GM18868 (cell line): ENCODE measurements around the gene ZZZ3.
"Not testable (repeated sequence)": the region's sequence is repeated elsewhere in the genome, so short reads cannot be mapped to it uniquely, and the experiment has no call there.

Source experiments
- ATAC-seq: cut with Tn5 transposase; IDR thresholded peaks from one replicate; pipeline ENCODE4 v1.9.1; 2021; ENCODE audit warnings: mild to moderate bottlenecking, moderate library complexity; ENCODE audit not compliant: unreplicated experiment

Gene ZZZ3

DNA sequence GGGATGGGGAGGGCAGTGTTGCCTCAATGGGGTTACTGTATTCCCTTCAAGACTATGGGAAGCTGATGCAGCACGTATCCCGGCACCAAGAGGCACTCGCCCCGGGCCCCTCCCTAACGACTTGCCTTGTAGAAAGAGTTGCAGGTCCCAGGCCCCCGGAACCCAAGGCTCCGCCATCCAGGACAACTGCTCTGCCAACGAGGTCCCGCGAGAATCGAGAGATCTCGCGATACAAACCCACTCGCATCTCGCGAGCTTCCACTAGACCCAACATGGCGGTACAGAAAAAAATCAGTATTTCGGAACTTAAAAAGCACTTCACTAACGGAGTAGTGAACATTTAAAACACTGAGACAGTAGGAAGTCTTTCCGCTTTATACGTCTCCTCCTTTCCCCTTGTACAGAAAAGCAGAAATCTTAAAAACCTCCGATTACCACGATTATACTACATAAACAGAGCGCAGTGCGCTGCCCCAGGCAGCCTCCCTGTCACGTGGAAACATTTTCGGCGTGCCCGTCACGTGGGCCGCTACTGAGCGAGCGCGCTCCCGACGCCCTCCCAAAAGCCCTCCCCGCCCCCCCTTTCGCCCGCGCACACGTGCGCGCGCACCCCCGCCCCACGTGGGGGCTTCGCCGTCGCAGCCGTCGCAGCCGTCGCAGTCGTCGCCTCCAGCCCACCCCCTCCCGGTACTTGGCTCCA is at the start of gene ZZZ3:
ZZZ3 (minus strand) TSS at position 199 of the 700 bp plus-strand sequence. CDS start 49,304 bp downstream, outside the sequence.
- ATAC-seq, result peak; percentile 71

DNA sequence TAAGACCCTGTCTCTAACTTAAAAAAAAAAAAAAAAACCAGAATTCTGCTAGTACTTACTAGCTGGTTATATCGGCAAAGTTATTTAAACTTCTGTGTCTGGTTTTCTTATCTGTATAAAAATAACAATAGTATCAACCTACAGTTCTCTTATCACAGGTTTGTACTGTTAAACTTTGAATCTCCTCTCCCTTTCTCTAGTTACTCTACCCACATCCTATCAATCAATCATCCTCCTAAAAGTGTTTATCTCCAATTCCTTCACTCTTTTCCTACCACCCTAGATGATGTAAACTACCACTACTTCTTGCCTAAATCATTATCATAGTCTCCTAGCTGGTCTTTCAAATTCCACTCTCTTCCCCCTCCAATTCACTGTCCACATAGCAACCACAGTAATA is 49.6 kb upstream of the ZZZ3 start:
- no peak for ATAC-seq

DNA sequence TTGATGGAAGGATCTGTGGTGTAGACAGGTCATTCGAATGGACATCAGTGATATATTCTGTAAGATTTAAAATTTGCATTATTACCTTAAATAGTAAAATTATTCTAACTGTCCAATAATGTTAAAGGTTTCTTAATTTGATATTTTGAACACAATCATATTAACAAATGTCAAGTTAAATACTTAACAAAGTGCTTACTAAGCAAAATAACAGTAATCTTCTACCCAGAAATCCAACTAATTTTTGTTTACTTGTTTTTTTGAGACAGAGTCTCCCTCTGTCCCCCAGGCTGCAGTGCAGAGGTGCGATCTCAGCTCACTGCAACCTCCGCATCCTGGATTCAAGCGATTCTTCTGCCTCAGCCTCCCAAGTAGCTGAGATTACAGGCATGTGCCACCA is 43.2 kb upstream of the ZZZ3 start:
- ATAC-seq, result no peak

GRCh38 chr1:77718181-77718580 is 35.7 kb upstream of the ZZZ3 start:
- ATAC-seq, result no peak

DNA sequence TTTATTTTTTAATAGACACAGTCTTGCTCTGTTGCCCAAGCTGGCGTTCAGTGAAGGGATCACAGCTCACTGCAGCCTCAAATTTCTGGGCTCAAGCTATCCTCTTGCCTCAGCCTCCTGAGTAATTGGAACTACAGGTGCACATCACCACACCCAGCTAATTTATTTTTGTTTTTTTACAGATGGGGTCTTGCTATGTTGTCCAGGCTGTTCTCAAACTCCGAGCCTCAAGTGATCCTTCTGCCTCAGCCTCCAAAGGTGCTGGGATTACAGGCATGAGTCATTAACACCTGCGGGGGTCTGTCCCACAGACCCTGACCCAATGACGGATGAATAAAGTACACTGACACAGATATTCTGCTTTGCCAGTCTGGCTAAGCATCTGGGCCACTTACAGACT is 33.6 kb upstream of the ZZZ3 start:
- no peak for ATAC-seq

DNA sequence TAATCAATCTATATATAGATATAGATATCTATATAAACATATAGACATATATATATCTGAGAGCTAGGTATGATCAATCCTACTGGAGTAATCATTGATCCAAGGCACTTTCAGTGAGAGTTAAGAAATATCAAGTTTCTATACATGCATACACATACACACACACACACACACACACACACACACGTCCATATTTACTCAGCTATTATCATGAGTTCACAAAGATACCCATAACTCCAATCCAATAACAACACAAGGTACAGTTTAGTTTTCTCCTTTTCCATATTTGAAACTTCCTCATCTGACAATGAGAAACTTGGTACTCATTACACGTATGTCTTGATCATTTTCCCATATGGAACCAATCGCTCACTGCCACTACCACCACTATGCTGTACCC is 27.3 kb upstream of the ZZZ3 start:
- no peak for ATAC-seq

DNA sequence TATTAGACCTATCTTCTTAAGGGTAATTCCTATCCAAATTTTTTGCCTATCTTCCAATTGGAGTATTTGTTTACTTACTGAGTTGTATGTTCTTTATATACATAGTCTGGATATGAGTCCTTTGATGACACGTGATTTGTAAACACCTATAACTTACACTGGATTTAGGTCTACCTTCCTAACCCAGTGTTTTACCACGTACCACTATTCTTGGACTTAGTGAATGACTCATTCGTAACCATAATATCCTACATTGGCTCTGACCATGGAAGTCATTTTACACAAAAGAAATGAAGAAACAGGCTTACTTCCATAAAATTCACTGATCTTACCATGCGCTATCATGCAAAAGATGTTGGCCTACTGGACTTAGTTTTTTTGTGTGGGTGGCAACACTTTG is 23.9 kb upstream of the ZZZ3 start:
- no peak for ATAC-seq

GRCh38 chr1:77704736-77705135 is 22.3 kb upstream of the ZZZ3 start:
- ATAC-seq, result no peak

DNA sequence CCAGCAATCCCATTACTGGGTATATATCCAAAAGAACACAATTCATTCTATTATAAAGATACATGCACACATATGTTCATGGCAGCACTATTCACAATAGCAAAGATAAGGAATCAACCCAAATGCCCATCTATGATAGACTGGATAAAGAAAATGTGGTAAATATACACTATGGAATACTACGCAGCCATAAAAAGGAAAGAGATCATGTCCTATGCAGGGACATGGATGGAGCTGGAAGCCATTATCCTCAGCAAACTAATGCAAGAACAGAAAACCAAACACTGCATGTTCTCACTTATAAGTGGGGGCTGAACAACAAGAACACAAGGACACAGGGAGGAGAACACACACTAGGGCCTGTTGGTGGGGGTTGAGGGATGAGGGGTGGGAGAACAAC is 17.2 kb upstream of the ZZZ3 start:
- ATAC-seq, result not testable (repeated sequence)

- no peak for ATAC-seq
Measured at GRCh38 chr1:77697441-77697840, 15.0 kb upstream of the ZZZ3 start.

DNA sequence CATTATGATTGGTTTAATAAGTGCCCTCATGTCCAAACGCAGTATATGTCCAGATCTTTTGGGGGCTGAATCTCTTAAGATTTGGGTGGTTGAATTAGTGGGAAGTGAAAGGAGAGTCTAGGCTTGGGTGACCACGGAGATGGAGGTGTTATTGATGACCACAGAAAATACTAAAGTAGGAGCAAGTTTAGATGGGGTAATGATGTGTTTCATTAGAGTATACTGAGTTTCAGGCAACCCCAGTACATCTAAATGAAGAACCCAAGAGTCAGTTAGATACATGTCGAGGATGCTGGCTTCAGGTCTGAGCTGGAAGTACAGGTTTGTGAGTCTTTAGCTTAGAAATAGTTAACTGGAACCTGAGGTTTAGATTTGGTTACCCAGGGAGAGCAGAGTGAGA is 6.5 kb upstream of the ZZZ3 start:
- no peak for ATAC-seq

GRCh38 chr1:77687519-77687906 is 5.1 kb upstream of the ZZZ3 start:
- ATAC-seq, result no peak

DNA sequence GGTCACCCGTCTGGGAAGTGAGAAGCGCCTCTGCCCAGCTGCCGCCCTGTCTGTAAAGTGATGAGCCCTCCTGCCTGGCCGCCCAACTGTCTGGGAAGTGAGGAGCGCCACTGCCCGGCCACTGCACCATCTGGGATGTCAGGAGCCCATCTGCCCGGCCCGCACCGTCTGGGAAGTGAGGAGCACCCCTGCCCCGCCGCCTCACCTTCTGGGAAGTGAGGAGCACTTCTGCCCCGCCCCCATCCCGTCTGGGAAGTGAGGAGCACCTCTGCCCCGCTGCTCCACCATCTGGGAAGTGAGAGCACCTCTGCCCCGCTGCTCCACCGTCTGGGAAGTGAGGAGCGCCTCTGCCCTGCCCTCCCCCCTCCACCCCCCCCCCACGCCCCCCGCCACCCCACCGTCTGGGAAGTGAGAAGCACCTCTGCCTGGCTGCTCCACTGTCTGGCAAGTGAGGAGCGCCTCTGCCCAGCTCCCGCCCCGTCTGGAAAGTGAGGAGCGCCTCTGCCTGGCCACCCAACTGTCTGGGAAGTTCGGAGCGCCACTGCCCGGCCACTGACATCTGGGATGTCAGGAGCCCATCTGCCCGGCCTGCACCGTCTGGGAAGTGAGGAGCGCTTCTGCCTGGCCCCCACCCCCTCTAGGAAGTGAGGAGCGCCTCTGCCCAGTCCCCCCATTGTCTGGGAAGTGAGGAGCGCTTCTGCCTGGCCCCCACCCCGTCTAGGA is 4.5 kb upstream of the ZZZ3 start:
- no peak for ATAC-seq

- ATAC-seq, result peak; percentile 77
Measured at GRCh38 chr1:77683160-77684148, 996 bp upstream of the ZZZ3 start.

- no peak for ATAC-seq
Measured at GRCh38 chr1:77680173-77680572, 2.3 kb downstream of the ZZZ3 start.

GRCh38 chr1:77678660-77679610 is 3.5 kb downstream of the ZZZ3 start:
- ATAC-seq, result no peak

GRCh38 chr1:77674807-77675206 is 7.7 kb downstream of the ZZZ3 start:
- ATAC-seq, result not testable (repeated sequence)

DNA sequence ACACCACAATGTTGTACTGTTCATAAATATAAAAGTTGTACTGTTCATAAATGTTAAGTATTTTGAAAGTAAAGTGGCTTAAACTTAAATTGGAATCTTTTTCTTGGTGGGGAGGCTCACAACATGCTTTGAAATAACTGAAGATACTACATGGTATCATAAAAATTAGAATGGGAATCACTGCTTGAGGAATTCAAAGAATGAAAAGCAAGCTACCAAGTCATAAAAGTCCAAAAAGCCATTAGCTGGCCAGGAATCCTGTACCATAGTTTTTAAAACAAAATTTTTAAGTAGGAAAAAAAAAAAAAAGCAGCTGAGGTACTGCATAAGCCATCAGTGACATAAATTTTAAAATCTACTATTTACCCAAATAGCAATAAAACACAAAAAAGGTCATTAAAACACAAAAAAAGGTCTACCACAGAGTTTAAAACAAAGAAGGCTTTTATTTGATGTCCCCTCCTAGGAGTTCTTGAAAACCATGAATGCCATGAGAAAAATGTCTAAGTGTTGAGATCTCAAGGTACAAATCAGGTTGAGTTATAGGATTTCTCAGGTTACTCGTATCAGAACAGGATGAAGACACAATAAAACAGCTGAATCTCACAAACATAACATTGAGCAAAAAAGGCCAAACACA is 8.6 kb downstream of the ZZZ3 start:
- ATAC-seq, result no peak

DNA sequence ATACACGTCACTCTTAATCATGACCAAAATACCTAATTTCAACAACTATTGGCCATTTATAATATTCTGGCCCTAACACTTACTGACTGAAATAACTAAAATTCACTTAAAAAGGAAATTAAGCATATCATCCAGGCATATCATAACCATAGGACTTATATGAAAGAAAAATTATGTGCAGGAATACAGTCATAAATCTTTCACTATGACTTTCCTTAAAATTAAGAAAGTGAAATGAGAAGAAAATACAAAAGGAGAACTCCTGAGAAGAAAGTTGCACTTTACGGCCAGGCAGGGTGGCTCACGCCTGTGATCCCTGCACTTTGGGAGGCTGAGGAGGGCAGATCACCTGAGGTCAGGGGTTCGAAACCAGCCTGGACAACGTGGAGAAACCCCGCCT is 9.4 kb downstream of the ZZZ3 start:
- no peak for ATAC-seq

GRCh38 chr1:77672374-77672773 is 10.1 kb downstream of the ZZZ3 start:
- peak; percentile 48 for ATAC-seq
